IPS-20b (cell line): ENCODE measurements around the gene RPS3A.
"Not testable (repeated sequence)": the region's sequence is repeated elsewhere in the genome, so short reads cannot be mapped to it uniquely, and the experiment has no call there.

Experiments
- H3K27ac ChIP-seq: one replicate; pipeline ENCODE4 v1.5.1; 2013; ENCODE audit warnings: low read length
- H3K27me3 ChIP-seq: 2 replicates; pipeline ENCODE4 v1.6.1; 2013; ENCODE audit warnings: mild to moderate bottlenecking, low read length, inconsistent platforms; ENCODE audit not compliant: insufficient read depth
- H3K36me3 ChIP-seq: 2 replicates; pipeline ENCODE4 v1.6.1; 2013; ENCODE audit warnings: low read depth, mild to moderate bottlenecking, inconsistent platforms, low read length, moderate library complexity; ENCODE audit not compliant: insufficient read depth
- H3K4me1 ChIP-seq: 2 replicates; pipeline ENCODE4 v1.6.1; 2013; ENCODE audit warnings: mild to moderate bottlenecking, control low read depth, inconsistent platforms, low read length, moderate library complexity; ENCODE audit not compliant: insufficient read depth
- H3K4me3 ChIP-seq: 2 replicates; pipeline ENCODE4 v1.5.1; 2013; ENCODE audit warnings: mild to moderate bottlenecking, low read length, inconsistent platforms
- H3K9ac ChIP-seq: 2 replicates; pipeline ENCODE4 v1.6.1; 2013; ENCODE audit warnings: low read depth, mild to moderate bottlenecking, inconsistent platforms, low read length, moderate library complexity
- H3K9me3 ChIP-seq: 2 replicates; pipeline ENCODE4 v1.6.1; 2013; ENCODE audit warnings: mild to moderate bottlenecking, low read depth, low read length, inconsistent platforms; ENCODE audit not compliant: insufficient read depth

RPS3A gene

GRCh38 chr4:151117371-151117962 is 18.0 kb downstream of the RPS3A start:
- Histone ChIP-seq H3K9ac (no peak overlapping the region), H3K4me1 (no peaks in the 10 kb centered on the region), H3K36me3 (peaks cover 52% of the 10 kb centered on the region), H3K27ac (no peak overlapping the region), H3K4me3 (no peak overlapping the region), H3K27me3 (no peaks in the 10 kb centered on the region), H3K9me3 (no peaks in the 10 kb centered on the region)

DNA sequence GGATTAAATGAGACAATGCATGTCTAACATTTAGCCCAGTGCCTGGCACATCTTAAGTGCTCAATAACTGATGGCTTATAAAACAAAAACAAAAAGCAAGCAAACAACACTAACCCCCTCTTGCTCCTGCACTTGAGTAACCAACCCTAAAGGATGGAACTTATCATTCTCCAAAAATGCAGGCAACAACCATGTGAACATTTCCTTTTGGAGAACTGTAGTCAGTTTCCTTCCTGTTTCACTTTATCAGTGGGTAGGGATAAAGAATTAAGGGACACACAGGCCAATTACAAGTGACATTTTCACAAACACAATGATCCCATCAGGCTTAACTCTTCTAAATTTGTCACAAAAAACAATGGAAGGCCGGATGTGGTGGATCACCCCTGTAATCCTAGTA is 30.4 kb downstream of the RPS3A start:
- H3K36me3 ChIP-seq: peaks cover 79% of the 10 kb centered on the region
- H3K4me3 ChIP-seq: no peak overlapping the region
- H3K27me3 ChIP-seq: no peaks in the 10 kb centered on the region
- H3K9me3 ChIP-seq: no peaks in the 10 kb centered on the region
- H3K9ac ChIP-seq: no peak overlapping the region
- H3K4me1 ChIP-seq: no peaks in the 10 kb centered on the region
- no peak overlapping the region for H3K27ac ChIP-seq

DNA sequence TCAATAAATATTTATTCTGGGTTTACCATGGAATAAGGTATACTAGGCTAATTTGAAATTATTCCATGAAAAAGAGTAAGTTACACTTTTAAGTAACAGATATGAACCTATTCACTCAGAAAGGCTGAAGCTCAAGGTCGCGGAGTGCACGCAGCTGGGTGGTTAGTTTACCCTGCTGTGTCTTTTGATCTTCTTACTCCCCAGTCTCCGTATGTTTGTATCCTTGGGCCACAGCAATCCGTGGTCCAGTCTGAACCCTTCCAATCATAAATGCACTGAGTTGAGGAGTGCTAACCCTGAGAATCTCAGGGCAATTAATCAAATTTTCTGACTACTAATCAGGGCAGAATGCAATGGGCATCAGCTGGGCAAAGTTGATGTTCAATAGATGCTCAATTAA is 33.9 kb downstream of the RPS3A start:
- peaks cover 76% of the 10 kb centered on the region for H3K36me3 ChIP-seq
- no peak overlapping the region for H3K9ac ChIP-seq
- H3K4me3 ChIP-seq: no peak overlapping the region
- no peaks in the 10 kb centered on the region for H3K9me3 ChIP-seq
- no peaks in the 10 kb centered on the region for H3K4me1 ChIP-seq
- no peak overlapping the region for H3K27ac ChIP-seq
- H3K27me3 ChIP-seq: no peaks in the 10 kb centered on the region

- peaks cover 65% of the 10 kb centered on the region for H3K36me3 ChIP-seq
- H3K4me1 ChIP-seq, H3K9me3 ChIP-seq, H3K27ac ChIP-seq, H3K4me3 ChIP-seq, H3K27me3 ChIP-seq, H3K9ac ChIP-seq: not testable (repeated sequence)
Measured at GRCh38 chr4:151136048-151136447, 36.6 kb downstream of the RPS3A start.

DNA sequence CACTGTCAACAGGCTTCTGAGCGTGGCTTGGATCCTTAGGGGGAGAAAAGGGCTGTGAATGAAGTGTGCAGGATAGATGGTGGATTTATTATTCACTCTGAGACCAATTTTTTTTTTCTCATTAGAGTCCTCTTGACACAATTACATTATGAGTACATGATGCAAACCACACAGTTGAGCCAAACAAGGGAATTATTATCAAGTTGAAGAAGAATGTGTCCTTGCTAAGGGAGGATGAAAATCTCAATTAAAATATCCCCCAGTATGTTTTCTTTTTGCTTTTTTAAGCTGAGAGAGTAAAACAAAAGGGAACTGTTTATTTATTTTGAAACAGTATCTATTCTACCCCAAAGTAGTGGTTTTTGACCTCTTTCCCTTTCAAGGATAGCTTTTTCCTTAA is 40.4 kb downstream of the RPS3A start:
- H3K27me3 ChIP-seq: no peaks in the 10 kb centered on the region
- no peaks in the 10 kb centered on the region for H3K4me1 ChIP-seq
- no peak overlapping the region for H3K4me3 ChIP-seq
- H3K36me3 ChIP-seq: peaks cover 64% of the 10 kb centered on the region
- H3K9me3 ChIP-seq: no peaks in the 10 kb centered on the region
- H3K27ac ChIP-seq: no peak overlapping the region
- H3K9ac ChIP-seq: no peak overlapping the region

GRCh38 chr4:151142758-151143157 is 43.3 kb downstream of the RPS3A start:
- H3K9ac ChIP-seq: no peak overlapping the region
- no peaks in the 10 kb centered on the region for H3K4me1 ChIP-seq
- no peaks in the 10 kb centered on the region for H3K27me3 ChIP-seq
- H3K27ac ChIP-seq: no peak overlapping the region
- H3K9me3 ChIP-seq: no peaks in the 10 kb centered on the region
- H3K4me3 ChIP-seq: no peak overlapping the region
- H3K36me3 ChIP-seq: peaks cover 65% of the 10 kb centered on the region

- Histone ChIP-seq H3K4me3 (no peak overlapping the region), H3K4me1 (no peaks in the 10 kb centered on the region), H3K27me3 (no peaks in the 10 kb centered on the region), H3K9me3 (no peaks in the 10 kb centered on the region), H3K9ac (no peak overlapping the region), H3K36me3 (peaks cover 68% of the 10 kb centered on the region), H3K27ac (no peak overlapping the region)
Measured at GRCh38 chr4:151143162-151143561, 43.7 kb downstream of the RPS3A start.

DNA sequence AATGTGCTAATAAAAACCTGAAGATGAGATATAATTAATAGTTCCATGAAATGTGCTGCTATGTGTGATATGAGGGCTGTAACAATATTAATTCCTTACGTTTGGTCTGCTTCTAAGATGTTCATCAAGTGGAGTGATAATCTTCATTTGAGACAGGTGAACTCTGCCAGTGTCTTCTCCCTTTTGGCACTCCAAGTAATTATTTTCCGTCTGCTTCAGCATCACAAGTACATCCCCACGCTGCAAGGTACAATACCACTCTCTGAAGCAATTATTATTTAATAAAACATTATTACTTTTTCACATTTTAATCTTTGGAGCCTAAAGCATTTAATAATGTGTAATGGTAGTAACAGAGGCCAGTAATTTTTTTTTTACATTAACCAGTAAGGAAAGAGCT is 44.4 kb downstream of the RPS3A start:
- Histone ChIP-seq H3K9me3 (no peaks in the 10 kb centered on the region), H3K27ac (no peak overlapping the region), H3K27me3 (no peaks in the 10 kb centered on the region), H3K36me3 (peaks cover 73% of the 10 kb centered on the region), H3K4me3 (no peak overlapping the region), H3K4me1 (no peaks in the 10 kb centered on the region), H3K9ac (no peak overlapping the region)

DNA sequence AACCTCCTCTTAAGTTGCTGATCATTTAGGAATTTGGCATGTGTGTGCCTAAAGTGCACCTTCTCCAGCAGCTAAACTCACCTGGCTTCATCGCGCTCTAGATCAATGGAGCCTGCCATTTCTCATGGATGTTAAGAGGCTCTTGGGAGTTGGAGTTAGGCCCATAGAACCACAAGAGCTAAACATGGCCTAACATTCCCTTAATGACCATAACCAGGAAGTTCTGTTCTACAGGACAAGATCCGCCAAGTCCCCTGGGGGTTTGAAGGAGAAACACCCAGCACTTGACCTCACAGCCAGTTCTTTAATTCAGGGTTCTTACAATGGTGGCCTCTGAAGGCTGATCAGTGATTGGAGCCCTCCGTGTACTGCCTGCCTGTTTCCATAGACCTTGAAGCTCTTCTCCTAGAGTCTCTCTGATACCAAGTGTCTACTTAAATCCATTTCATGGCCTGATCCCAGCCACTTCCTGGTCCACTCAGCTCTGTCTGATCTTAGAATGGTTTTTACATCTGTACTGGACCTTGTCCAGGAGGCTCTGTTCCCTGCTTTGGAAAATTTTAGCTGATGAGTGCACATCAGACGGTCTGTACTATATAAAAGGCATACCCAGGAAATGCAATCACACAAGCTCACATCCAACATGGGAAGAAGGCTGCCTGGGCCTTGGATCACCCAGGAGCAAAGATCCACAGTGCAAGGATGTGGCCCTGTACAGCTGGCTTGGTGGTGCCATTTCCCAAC is 45.1 kb downstream of the RPS3A start:
- H3K9me3 ChIP-seq: no peaks in the 10 kb centered on the region
- no peak overlapping the region for H3K4me3 ChIP-seq
- H3K36me3 ChIP-seq: peaks cover 75% of the 10 kb centered on the region
- H3K4me1 ChIP-seq: no peaks in the 10 kb centered on the region
- H3K27ac ChIP-seq: no peak overlapping the region
- H3K27me3 ChIP-seq: no peaks in the 10 kb centered on the region
- no peak overlapping the region for H3K9ac ChIP-seq

- H3K4me3 ChIP-seq: no peak overlapping the region
- H3K9ac ChIP-seq: no peak overlapping the region
- H3K4me1 ChIP-seq: no peaks in the 10 kb centered on the region
- peaks cover 57% of the 10 kb centered on the region for H3K36me3 ChIP-seq
- H3K9me3 ChIP-seq: no peaks in the 10 kb centered on the region
- H3K27ac ChIP-seq: no peak overlapping the region
- no peaks in the 10 kb centered on the region for H3K27me3 ChIP-seq
Measured at GRCh38 chr4:151147000-151147399, 47.6 kb downstream of the RPS3A start.

- peaks cover 49% of the 10 kb centered on the region for H3K36me3 ChIP-seq
- no peak overlapping the region for H3K9ac ChIP-seq
- H3K27me3 ChIP-seq: no peaks in the 10 kb centered on the region
- H3K9me3 ChIP-seq: no peaks in the 10 kb centered on the region
- no peak overlapping the region for H3K27ac ChIP-seq
- no peak overlapping the region for H3K4me3 ChIP-seq
- no peaks in the 10 kb centered on the region for H3K4me1 ChIP-seq
Measured at GRCh38 chr4:151148261-151148660, 48.8 kb downstream of the RPS3A start.

- Histone ChIP-seq H3K27me3 (no peaks in the 10 kb centered on the region), H3K36me3 (peaks cover 27% of the 10 kb centered on the region), H3K9me3 (no peaks in the 10 kb centered on the region), H3K4me1 (no peaks in the 10 kb centered on the region), H3K9ac (no peak overlapping the region), H3K4me3 (no peak overlapping the region), H3K27ac (no peak overlapping the region)
Measured at GRCh38 chr4:151150821-151151580, 51.6 kb downstream of the RPS3A start.
